HUES6 (cell line): Measurements from ENCODE around the gene DGKB.
"Not testable (repeated sequence)": the region's sequence is repeated elsewhere in the genome, so short reads cannot be mapped to it uniquely, and the experiment has no call there.

Experiments
- H3K27ac ChIP-seq: 2 replicates; pipeline ENCODE4 v1.7.0; 2013; ENCODE audit warnings: low read depth, mild to moderate bottlenecking, low read length, inconsistent platforms
- H3K27me3 ChIP-seq: 2 replicates; pipeline ENCODE4 v1.6.1; 2013; ENCODE audit warnings: low read length; ENCODE audit not compliant: control insufficient read depth, insufficient read depth
- H3K36me3 ChIP-seq: 2 replicates; pipeline ENCODE4 v1.6.1; 2013; ENCODE audit warnings: low read length; ENCODE audit not compliant: control insufficient read depth, insufficient read depth
- H3K4me1 ChIP-seq: 2 replicates; pipeline ENCODE4 v1.6.1; 2013; ENCODE audit warnings: low read length; ENCODE audit not compliant: control insufficient read depth, insufficient read depth
- H3K4me3 ChIP-seq: 2 replicates; pipeline ENCODE4 v1.5.1; 2013; ENCODE audit warnings: low read depth, low read length
- H3K9ac ChIP-seq: one replicate; pipeline ENCODE4 v1.6.1; 2013; ENCODE audit warnings: mild to moderate bottlenecking, low read length
- H3K9me3 ChIP-seq: 2 replicates; pipeline ENCODE4 v1.6.1; 2013; ENCODE audit warnings: low read depth, low read length; ENCODE audit not compliant: control insufficient read depth, insufficient read depth

DGKB gene

DNA sequence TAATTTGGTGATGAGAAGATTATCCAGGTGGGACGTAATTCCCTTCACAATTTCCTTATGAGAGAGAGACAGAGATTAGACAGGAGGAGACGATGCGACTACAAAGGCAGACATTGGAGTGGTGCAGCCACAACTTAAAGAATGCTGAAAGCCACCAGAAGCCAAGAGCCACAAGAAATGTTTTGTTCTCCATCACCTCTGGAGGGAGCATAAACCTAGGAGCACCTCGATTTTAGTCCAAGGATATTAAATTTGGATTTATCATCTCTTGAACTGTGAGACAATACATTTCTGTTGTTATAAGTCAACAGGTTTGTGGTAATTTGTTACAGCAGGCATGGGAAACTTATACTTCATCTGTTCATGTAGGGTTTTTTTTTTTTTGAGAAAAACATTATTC lies 418.9 kb downstream of the DGKB start:
- H3K9me3 ChIP-seq: no peaks in the 10 kb centered on the region
- H3K9ac ChIP-seq: no peak overlapping the region
- H3K27ac ChIP-seq: no peak overlapping the region
- H3K36me3 ChIP-seq: no peaks in the 10 kb centered on the region
- no peaks in the 10 kb centered on the region for H3K27me3 ChIP-seq
- peaks cover 4% of the 10 kb centered on the region; the same call in 1 of the 2 replicates for H3K4me1 ChIP-seq
- H3K4me3 ChIP-seq: no peak overlapping the region

DNA sequence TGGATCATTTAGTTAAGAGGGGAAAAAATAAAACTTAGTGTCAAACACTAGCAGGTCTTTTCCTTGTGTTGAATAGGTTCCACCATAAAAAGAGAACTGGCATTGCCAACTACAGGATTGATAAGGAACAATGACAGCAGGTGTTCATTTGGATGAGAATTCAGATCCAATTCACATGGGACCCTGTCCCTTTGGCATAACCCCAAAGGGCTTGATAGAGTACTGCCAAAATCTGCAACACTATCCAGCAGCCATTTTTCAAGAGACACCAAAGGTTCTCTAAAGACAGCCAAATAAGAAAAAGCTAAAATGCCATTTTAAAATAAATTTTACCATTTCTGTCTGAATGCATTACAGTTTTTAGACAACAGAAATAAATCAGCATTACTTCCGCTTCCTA lies 422.3 kb downstream of the DGKB start:
- Histone ChIP-seq H3K27ac (no peak overlapping the region), H3K9me3 (peaks cover 2% of the 10 kb centered on the region; the same call in 1 of the 2 replicates), H3K9ac (no peak overlapping the region), H3K4me1 (peaks cover 4% of the 10 kb centered on the region; the same call in 1 of the 2 replicates), H3K27me3 (no peaks in the 10 kb centered on the region), H3K4me3 (no peak overlapping the region), H3K36me3 (no peaks in the 10 kb centered on the region)

DNA sequence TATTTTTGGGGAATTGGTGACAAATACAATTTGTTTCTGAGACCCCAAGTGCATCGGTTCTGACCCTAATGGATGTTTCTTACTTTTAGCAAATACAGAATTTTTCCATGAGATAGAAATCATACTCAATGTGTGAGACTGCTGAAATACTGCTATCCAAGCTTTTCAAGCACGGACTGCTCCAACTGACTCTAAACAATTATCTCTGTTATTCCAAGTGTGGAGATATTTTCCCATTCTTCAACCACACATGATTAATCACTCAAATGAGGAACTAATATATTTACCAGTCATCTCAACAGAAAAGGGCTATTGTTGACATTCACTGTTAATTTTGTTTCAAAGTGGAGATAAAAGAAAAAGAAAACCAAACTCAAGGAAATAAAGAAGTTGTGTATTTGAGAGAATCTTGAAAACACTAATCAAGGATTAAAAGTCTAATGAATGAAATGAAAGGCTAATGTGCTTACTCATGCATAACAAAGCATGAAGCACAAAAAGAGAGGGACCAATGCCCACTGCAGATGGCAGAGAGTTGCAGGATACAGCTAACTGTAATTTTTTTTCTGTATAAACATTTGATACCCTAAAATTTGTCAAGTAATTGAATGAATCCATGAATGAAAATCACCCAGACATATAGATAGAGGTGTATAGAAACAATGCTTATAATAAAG lies 423.6 kb downstream of the DGKB start:
- H3K9me3 ChIP-seq: peaks cover 6% of the 10 kb centered on the region; the same call in 1 of the 2 replicates
- H3K4me3 ChIP-seq: no peak overlapping the region
- no peaks in the 10 kb centered on the region for H3K27me3 ChIP-seq
- no peak overlapping the region for H3K9ac ChIP-seq
- no peak overlapping the region for H3K27ac ChIP-seq
- no peaks in the 10 kb centered on the region for H3K36me3 ChIP-seq
- peaks cover 4% of the 10 kb centered on the region; the same call in 1 of the 2 replicates for H3K4me1 ChIP-seq

DNA sequence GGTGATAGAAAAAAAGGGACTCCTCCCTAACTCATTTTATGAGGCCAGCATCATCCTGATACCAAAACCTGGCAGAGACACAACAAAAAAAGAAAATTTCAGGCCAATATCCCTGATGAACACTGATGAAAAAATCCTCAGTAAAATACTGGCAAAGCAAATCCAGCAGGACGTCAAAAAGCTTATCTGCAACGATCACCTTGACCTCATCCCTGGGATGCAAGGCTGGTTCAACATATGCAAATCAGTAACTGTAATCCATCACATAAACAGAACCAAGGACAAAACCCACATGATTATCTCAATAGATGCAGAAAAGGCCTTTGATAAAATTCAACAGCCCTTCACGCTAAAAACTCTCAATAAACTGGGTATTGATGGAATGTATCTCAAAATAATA lies 440.8 kb downstream of the DGKB start:
- H3K4me3 ChIP-seq: not testable (repeated sequence)

DNA sequence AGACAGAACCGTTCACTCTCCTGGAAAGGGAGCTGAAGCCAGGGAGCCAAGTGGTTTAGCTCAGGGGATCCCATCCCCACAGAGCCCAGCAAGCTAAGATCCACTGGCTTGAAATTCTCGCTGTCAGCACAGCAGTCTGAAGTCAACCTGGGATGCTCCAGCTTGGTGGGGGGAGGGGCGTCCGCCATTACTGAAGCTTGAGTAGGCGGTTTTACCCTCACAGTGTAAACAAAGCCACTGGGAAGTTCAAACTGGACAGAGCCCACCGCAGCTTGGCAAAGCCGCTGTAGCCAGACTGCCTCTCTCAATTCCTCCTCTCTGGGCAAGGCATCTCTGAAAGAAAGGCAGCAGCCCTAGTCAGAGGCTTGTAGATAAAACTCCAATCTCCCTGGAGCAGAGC lies 443.7 kb downstream of the DGKB start:
- H3K9ac ChIP-seq, H3K4me3 ChIP-seq, H3K27me3 ChIP-seq, H3K36me3 ChIP-seq, H3K27ac ChIP-seq, H3K4me1 ChIP-seq, H3K9me3 ChIP-seq: not testable (repeated sequence)

More for the DNA sequence above, 440.8 kb downstream of the DGKB start:
- H3K9ac ChIP-seq, H3K36me3 ChIP-seq, H3K27me3 ChIP-seq, H3K9me3 ChIP-seq, H3K27ac ChIP-seq, H3K4me1 ChIP-seq: not testable (repeated sequence)

DNA sequence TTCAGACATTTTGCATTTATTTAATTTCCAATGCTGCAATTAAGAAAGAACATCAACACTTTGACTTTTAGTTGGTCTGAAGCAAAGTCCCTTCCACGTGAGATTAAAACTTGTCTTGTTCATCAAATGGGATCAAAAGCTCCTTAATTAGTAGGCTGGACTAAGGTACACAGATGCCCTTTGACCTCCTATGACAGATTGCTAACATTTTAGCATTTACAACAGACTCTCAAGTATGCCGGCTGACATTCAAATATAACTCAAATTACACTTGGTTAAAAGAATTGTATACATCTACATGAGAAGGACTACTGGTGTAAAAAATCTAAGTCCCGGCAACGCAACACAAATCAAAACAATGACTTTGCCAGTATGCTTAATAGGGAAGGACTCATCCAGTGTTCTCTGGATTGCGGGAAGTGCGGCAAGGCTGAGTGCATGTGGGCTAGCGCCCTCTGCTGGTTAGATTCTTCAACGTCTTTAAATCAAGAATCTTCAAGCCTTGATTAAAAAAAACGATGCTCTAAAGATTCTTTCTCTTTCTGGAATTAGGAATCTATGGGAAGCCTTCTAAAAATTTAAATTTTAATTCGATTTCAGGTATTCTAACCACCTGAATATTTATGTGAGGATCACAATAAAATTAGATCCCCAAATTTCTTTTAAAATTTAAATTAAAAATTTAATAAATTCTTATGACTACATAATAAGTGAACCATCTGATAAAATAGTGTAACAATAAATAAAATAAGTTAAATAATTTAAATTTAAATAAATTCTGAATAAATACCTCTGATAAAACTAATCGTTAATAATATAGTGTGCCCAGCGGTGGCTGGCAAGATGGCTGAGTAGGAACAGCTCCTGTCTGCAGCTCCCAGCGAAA lies 444.7 kb downstream of the DGKB start:
- Histone ChIP-seq H3K9ac (no peak overlapping the region), H3K4me3 (peak overlapping the region; percentile 31; the same call in 1 of the 2 replicates)

DNA sequence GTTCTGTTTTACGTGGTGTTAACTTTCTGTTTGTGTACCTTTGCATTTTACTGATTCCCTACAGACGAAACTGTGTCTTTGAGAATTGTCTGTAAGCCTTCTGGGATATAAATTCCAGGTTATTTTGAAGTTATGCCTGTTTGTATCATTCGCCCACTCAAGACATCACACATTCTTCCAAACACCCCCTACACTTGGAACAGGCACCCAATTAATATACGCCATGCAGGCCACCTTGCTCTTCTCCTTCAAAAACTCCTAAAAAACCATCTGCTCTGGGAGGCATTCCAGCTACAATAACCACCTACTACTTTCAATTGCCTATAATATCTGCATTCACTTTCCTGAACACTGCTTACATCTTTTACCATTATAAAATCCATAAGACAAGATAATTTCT lies 453.3 kb downstream of the DGKB start:
- no peak overlapping the region for H3K4me3 ChIP-seq
- H3K9me3 ChIP-seq: no peaks in the 10 kb centered on the region
- H3K9ac ChIP-seq: no peak overlapping the region
- no peaks in the 10 kb centered on the region for H3K4me1 ChIP-seq
- no peaks in the 10 kb centered on the region for H3K27me3 ChIP-seq
- H3K36me3 ChIP-seq: no peaks in the 10 kb centered on the region
- H3K27ac ChIP-seq: no peak overlapping the region

More for the DNA sequence above, 444.7 kb downstream of the DGKB start:
- H3K27me3 ChIP-seq: no peaks in the 10 kb centered on the region
- H3K4me1 ChIP-seq: peaks cover 3% of the 10 kb centered on the region; the same call in 1 of the 2 replicates
- H3K9me3 ChIP-seq: no peaks in the 10 kb centered on the region
- H3K27ac ChIP-seq: no peak overlapping the region
- no peaks in the 10 kb centered on the region for H3K36me3 ChIP-seq

DNA sequence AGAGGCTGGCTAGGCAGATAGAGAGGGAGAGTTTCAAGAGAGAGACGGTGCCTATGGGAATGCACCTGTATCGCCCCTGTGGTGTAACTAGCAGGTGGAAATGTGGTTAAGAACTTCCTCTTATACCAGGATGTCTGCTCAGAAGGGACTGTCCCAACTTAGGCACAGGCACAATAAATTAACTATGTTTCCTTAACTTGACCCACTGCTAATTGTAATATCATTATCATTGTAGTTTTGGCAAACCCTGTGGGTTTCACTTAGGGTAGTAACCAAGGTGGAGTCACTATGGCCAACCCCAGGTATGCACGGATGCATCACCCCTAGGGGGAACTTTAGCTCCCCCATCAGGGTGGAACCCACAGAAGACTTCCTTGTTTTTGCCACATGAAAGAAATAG lies 455.7 kb downstream of the DGKB start:
- Histone ChIP-seq H3K27me3 (no peaks in the 10 kb centered on the region), H3K4me3 (no peak overlapping the region), H3K4me1 (no peaks in the 10 kb centered on the region), H3K9me3 (no peaks in the 10 kb centered on the region), H3K27ac (no peak overlapping the region), H3K36me3 (no peaks in the 10 kb centered on the region), H3K9ac (no peak overlapping the region)

DNA sequence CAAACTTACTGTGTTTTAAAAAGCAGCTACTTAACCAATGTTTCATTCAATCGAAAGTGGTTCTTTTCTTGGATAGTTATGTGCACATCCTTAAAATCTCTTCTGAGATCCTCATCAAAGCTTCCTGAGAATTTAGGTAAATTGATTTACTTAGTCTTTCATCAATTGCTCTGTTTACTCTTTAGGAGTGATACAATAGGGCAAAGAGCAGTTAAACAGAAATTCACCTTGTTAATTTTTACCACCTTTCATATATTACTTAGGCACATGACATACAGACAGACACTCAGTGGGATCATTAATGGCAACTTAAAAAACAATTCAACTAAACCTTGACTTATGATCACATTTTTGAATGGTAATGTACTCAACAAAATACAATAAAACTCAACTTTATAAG lies 456.3 kb downstream of the DGKB start:
- Histone ChIP-seq H3K4me1 (no peaks in the 10 kb centered on the region), H3K9ac (no peak overlapping the region), H3K27me3 (no peaks in the 10 kb centered on the region), H3K9me3 (no peaks in the 10 kb centered on the region), H3K36me3 (no peaks in the 10 kb centered on the region), H3K27ac (no peak overlapping the region), H3K4me3 (no peak overlapping the region)

DNA sequence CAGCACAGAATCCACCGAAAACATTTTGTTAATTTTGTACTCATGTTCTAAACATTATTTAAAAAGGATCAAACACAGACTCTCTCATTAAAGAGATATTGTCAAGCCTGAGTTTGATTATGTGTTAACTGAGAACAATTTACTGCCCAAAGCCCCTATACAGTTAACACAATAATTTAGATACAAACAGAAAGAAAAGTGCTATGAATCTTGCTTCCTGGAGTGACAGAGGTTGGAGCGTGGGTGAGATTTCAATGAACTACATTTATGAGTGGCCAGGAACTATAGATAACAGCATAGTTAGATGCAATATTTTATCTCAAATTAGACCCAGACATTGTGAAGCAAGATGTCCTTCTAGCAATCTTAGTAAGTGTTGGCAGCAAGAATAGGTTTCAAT lies 464.2 kb downstream of the DGKB start:
- Histone ChIP-seq H3K27me3 (no peaks in the 10 kb centered on the region), H3K27ac (no peak overlapping the region), H3K9ac (no peak overlapping the region), H3K36me3 (no peaks in the 10 kb centered on the region), H3K4me3 (no peak overlapping the region), H3K9me3 (no peaks in the 10 kb centered on the region), H3K4me1 (no peaks in the 10 kb centered on the region)

DNA sequence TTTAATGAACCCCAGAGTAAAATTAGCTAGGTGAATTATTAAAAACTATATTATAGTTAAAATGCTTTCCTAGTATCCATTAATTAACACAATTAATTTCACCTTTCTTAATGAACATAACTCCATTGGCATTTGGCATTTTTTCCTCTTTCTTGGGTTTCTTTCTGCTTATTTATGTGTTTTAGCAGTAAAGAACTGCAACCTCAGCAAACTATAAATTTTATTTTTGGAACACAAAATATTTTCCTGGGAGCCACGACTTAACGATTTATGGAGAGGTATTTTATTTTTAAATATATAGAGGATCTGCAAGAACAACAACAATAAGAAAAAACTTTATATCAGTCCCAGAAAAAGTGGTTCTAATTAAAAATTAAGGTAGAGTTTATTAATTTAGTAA lies 465.7 kb downstream of the DGKB start:
- no peaks in the 10 kb centered on the region for H3K9me3 ChIP-seq
- no peak overlapping the region for H3K4me3 ChIP-seq
- no peak overlapping the region for H3K27ac ChIP-seq
- no peaks in the 10 kb centered on the region for H3K27me3 ChIP-seq
- no peaks in the 10 kb centered on the region for H3K4me1 ChIP-seq
- H3K36me3 ChIP-seq: no peaks in the 10 kb centered on the region
- H3K9ac ChIP-seq: no peak overlapping the region
